CD4-positive, alpha-beta T cell treated with Interleukin-2 at 100 ng/mL for 4 hours (primary cell): ENCODE data around the gene DAB2IP.

ENCODE experiments used
- DNase-seq: peaks from one replicate; pipeline ENCODE4 v3.0.0-alpha.2; 2020; ENCODE audit warnings: low spot score

DAB2IP gene

DNA sequence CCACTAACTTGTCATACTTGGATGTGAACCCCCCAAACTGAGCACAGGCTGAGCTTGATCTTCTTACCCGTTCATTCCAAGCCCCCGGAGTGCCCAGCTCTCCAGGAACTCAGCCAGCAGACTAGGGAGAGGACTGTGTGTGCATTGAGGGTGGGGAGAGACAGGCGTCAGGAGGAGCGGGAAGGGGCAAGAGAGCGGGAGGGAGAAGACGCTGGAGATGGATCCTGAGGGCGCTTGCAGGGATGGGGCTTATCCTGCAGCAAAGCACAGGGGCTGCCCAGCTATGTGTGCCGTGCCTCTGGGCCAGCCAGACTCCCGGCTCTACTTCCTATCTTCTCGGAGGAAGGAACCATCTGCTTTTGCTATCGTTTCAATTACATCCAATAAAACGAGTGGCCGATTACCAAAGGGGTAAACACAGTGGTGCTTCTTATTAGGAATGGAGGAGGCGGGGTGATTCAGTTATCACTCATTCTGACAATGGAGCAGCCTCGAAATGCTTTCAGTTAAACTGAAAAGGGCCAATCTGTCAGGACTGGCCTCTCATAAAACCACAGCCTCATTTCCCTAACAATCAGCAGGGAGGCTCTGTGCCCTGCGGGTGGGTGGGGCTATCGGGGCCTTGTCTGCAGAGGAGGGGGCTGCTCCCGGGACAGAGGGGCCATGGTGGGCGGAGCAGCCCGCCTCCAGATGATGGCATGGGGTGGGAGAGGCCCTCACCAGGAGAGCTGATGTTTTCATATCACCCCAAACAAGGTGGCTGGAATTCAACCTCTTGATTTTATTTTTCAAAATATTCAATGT is 168.2 kb downstream of the DAB2IP start:
- no peak for DNase-seq

DNA sequence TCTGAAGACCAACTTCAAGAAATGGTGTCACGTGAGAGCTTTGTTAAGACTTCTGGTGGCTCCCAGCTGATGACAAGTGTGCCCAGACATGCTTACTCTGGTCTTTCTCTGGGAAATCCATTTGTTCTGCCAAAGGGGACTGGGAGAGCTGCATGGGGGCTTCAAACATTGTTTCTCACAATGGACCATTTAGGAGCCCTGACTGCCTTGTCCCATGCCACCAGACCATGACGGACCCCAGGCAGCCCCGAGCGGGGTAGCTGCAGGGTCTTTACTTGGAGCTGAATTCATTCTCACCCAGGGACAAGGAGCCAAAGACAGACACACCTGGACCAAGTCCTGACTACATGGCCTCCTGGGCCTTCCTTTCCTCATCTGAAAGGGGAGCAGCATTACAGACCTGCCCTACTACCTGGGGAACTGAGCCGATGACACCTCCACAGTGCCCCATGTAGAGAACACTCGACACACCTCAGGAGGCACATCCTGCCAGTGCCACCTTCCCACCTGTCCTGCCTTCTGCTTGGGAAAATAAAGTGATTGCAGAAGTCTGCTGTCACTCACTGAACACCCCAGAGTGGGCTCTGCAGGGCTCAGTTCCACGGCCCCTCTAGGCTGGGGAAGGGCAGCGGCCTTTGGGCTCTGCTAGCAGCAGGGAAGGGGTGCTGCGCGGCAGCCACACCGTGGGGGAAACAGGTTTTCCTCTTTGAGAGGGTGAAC is 169.0 kb downstream of the DAB2IP start:
- no peak for DNase-seq

DNA sequence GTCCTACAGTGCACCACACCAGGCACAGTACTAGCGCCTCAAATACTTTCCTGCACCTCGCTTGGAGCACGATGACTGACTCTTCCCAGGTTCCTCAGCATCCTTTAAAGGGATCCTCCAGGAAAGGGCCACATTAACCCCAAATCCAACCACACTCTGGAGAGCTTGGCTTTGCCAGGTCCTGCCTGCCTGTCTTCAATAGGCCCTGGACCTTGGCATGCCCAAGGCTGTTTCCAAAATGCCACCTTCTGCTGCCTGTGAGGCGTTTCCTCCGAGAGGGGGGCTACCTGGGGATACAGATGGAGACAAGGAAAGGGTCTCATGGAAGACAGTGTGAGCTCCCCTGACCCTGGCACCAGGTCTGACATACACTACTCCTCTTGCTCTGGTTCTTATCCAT is 169.9 kb downstream of the DAB2IP start:
- no peak for DNase-seq

DNA sequence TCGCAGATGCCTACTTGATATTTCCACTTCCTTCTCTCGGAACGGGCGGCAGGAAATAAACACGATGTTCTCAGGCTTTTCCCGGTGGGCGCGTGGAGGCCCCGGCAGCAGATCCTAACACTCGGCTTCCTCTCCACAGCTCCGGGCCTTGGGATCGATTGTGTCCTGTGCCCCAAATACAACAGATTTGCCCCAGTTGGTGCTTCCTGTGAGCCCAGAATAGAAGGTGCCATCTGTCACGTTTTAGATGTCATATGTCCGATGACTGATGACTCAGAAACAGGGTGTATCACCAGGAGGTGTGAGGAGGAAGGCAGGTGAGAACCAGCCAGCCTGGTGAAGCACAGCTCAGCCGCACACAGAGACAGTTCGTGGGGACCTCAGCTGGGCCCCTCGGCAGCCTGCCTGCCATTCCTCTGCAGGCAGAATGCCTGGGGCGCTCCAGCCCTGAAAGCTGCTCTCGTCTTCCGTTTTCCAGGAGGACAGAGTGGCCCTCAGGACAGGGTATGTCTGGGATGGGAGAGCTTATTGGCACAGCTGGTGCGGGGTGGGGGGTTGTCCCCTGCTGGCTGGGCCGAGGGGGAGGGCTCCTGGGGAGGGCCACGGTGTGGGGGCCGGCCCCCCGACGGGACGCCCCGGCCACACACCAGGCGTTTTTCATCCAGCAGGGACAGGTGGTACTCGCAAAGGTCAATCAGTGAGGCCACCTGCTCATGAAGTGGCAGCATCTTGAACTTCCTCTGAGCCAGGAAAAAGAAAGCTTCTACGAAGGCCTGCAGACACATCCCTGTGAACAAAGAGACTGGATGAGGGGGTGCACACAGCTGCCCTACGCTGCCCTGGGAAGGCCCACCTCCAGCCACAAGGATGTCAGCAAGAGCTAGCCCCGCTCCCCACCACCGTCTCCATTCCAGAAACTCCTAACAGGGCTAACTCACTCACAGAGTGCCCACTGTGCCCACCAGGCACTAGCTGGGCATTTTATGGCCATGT is 171.0 kb downstream of the DAB2IP start:
- no peak for DNase-seq

DNA sequence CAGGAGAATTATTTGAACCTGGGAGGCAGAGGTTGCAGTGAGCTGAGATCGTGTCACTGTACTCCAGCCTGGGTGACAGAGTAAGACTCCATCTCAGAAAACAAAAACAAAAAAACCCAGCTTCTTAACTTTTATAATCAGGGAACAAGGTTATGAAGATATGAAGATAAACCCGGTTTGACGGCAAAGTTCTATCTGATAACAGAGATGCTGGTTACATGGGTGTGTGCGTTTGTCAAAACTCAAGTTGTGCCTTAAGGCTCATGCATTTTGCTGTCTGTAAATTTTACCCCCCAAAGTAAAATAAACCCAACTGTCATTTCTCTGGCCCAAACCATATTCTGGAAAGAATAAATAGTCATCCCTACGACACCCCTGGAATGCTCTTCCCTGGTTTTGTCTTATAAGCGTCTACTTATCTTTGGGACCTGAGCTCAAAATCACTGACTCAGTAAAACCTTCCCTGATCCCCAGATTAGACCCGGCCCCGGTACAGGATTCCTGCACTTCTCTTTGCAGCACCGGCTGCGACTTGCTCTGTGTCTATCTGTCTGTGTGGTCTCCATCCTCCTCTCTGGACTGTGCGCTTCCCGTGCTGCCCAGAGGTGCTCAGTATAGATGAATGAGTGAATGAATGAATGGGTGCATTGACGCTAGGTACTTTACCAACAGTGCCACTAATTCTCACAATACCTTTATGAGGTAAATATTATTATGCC is 172.2 kb downstream of the DAB2IP start:
- DNase-seq = no peak

DNA sequence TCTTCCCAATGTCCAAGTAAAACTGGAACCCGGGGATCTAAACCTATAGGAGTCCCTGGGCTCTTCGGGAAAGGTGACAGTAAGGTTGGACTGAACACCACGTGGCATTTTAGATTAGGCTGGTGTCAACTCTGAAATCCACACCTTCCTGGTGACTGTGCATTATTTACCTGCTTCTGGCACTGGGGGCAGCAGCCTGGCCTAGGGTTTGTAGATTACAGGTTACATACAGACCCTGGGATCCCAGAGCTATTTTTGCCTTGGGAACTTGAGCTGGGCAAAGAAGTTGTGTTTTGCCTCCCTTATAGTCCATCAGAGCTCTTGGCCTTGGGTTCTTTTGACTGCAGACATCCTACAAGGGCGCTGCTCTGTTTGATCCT is 173.2 kb downstream of the DAB2IP start:
- DNase-seq = no peak

DNA sequence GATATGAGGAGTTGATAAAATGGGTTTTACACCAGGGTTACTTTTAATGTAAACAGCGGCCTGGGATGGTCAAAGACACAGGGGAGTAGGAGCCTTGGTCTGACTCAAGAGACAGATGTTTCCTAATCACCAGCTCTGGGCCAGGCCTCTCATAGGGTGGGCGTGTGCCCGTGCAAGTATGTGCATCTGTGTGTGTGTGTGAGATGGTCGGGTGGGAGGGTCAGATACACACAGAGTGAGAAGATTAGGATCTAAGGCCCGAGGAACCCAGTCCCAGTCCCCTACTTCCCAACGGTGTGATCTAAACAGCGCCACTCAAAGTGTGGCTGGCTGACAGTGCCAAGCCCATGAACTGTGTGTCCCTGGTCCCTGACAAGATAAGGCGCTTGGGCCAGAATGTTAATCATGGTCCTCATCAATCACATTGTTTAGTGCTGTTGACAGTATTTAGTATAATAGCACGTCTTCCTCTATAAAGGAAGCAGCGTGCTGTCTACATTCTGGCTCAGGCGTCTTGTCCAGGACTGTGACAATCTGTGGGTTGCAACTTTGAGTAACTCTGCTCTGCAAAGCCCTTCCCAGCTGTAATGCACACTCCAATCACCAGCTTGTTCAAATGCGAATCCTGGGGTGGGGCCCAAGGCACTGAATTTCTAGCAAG is 173.7 kb downstream of the DAB2IP start:
- DNase-seq = no peak

DNA sequence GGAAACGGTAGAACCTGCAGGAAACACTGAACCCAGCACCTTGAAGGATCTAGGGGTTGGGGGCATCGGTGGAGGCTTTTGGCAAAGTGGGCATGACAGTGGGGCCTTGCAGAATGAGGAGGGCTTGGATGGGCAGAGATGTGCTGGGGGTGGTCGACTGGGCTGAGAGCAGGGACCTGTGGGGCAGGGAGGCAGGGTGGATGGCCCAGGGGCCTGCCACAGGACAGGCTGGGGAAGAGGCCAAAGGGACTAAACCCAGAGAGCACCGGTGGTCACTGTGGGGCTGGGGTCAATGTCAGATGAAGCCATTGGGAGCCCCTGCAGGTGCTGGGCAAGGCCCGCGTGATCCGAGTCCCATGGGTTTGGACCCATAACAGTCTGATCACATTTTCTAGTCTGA is 175.3 kb downstream of the DAB2IP start:
- no peak for DNase-seq

DNA sequence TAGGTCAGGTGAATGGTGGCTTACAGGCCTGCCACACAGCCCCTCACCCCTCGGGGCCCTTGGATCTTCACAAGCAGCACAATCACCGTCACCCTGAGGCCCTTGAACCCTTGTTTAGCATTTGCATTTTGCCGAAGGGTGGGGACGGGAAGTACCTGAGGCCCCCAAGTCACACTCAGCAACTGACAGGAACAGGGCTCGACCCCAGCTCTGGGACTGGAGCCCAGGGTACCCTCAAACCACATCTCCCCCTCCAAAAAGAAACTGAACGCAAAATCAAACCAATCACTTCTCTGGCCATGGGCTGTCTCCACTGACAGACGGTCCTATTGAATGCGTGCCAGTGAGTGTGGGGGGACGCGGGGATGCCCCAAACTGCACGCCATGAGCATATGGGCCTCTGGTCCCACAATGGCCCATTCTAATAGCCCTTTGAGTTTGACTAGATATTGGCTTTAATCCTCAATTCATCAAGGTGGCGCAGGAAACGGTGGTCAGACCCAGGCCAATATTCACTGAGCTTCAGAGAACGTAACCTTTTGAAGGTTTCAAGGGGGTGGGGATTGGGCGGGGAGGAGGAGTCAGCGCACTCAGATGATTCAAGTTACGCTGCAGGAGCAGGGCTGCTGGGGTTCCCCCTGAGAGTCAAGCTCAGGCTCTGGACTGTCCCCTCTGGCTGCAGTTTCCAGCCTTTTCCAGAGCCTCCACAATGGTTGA is 176.0 kb downstream of the DAB2IP start:
- DNase-seq = no peak

DNA sequence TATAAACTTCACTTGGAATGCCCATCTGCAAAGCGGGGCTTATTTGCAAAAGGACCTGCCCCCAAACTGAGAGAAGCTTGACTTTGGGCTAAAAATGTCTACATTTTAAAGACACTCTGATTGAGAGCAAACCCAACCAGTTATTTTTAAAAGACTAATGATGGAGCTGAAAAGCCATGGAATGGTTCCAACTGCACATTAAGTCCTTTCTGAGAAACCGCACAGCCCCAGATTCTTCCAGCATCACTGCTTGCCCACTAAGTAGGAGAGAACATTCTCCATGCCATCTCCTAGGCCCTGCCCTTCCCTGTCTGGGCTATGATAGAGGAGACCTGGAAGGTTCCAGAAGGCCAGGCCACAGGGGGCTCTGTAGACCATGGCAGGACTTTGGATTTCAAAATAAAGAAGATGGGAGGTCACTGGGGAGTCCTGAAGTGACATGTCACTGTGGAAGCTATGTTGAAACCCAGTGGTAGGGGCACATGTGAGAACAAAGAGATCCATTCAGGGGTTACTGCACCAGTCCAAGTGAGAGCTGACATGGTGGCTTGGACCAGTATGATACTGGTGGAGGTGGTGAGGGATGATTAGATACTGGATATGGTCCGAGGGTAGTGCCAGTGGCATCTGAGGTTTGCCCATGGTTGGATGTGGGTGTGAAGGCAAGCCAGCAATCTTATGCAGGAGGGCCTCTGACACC is 179.2 kb downstream of the DAB2IP start:
- DNase-seq = no peak

DNA sequence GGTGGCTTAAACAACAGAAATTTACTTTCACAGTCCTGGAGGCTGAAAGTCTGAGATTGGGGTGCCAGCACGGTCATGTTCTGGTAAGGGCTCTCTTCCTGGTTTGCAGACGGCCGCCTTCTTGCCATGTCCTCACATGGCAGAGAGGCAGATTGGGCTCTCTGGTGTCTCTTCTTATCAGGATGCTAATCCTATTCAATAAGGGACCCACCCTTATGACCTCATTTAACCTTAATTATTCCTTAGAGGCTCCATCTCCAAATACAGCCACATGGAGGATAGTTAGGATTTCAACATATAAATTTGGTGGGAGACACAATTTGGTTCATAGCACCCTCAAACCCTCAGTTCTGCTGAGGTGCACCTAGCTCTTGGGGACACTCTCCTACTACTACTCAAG is 180.4 kb downstream of the DAB2IP start:
- no peak for DNase-seq

DNA sequence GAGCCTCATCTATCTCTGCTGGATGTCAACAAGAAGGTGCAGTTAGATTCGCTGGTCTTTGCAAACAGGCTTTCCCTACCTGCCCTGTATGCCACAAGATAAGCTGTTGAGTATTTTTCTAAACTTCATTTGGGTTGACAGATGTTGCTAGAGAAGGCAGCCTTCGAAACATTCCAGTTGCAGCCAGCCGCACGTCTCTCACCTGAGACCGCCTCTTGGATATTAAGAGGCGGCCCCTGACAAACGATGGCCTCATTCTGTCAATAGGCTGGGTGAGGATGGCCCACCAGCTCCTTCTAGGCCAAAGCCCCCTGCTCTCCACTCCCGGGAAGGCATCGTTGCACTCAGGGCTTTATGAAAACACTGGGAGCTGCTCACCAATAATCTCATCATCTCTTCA is 181.6 kb downstream of the DAB2IP start:
- DNase-seq = no peak
